Gastroesophageal sphincter (tissue), 4 donors: ENCODE results near the gene NRP1. TPM values are rescaled to one million over a fixed set of nuclear protein-coding genes. Genes with fewer than 3 reads are reported as not detected.

Source experiments
- ATAC-seq: fragments of 150-250 bp; one replicate; pipeline ENCODE4 v1.9.1; 2016; ENCODE audit warnings: mild to moderate bottlenecking, moderate library complexity
- H3K27ac ChIP-seq, 4 donors: fragments of 200-600 bp; sonication (generic) in 3 of 4; 1 replicate in 3 of 4; 2 replicates in 1 of 4; pipeline ENCODE4 v1.5.1; 2016 to 2019
- H3K27me3 ChIP-seq: fragments of 200-600 bp; sonication (generic); one replicate; pipeline ENCODE4 v1.5.1; 2019
- H3K36me3 ChIP-seq, 2 donors: fragments of 200-600 bp; sonication (generic); one replicate each; pipeline ENCODE4 v1.5.1; 2019; ENCODE audit warnings: control low read depth in 1 of 2
- H3K4me1 ChIP-seq, 3 donors: fragments of 200-600 bp; sonication (generic); 1 replicate in 2 of 3; 2 replicates in 1 of 3; pipeline ENCODE4 v1.5.1; 2016 to 2019; ENCODE audit warnings: control low read depth in 2 of 3
- H3K4me3 ChIP-seq, 2 donors: fragments of 200-600 bp; sonication (generic); one replicate each; pipeline ENCODE4 v1.5.1; 2019; ENCODE audit warnings: mild to moderate bottlenecking in 1 of 2, moderate library complexity in 1 of 2
- H3K9me3 ChIP-seq, 3 donors: fragments of 200-600 bp; sonication (generic); one replicate each; pipeline ENCODE4 v1.5.1; 2017 to 2019; ENCODE audit warnings: control low read depth in 2 of 3
- EP300 ChIP-seq: sonication (generic); formaldehyde crosslinking; IDR thresholded peaks from one replicate; pipeline ENCODE4 v1.6.1; 2017; ENCODE audit warnings: antibody characterized with exemption, mild to moderate bottlenecking
- POLR2A ChIP-seq, 2 donors: fragments of 450-650 bp; IDR thresholded peaks; one replicate each; pipeline ENCODE4 v1.6.1; 2017; ENCODE audit warnings: antibody characterized with exemption in 2 of 2, mild to moderate bottlenecking in 2 of 2, moderate library complexity in 1 of 2
- POLR2AphosphoS5 ChIP-seq: sonication (generic); formaldehyde crosslinking; IDR thresholded peaks from one replicate; pipeline ENCODE4 v1.6.1; 2017; ENCODE audit warnings: antibody characterized with exemption
- WGBS, 2 donors: methylation state at CpG; one replicate each; pipeline ENCODE4 v1.1.5; 2018; ENCODE audit warnings: low coverage in 1 of 2; 5-methylcytosine and 5-hydroxymethylcytosine counted together
- total RNA-seq, 4 donors: library from RNA; depleted of rRNA; stranded (reverse); fragments of >200 nt; gene quantifications; one replicate each; pipeline ENCODE4 v1.1.0, GENCODE V29; 2016
- TF ChIP-seq, protein P1 (sequence below), 4 experiments: fragments of 200-600 bp in 2 of 4; fragments of 450-650 bp in 2 of 4; sonication (generic) in 1 of 4; IDR thresholded peaks; one replicate each; pipeline ENCODE4 v1.5.1; 2017 to 2019; ENCODE audit warnings: antibody characterized with exemption in 4 of 4, mild to moderate bottlenecking in 2 of 4, moderate library complexity in 2 of 4

NRP1 gene
- total RNA-seq, 4 donors from 2014 or later, result 43.4 to 95.4 (median 52.7) TPM

GRCh38 chr10:33350041-33350440 is 15.6 kb upstream of the NRP1 start:
- ATAC-seq, result no peak
- WGBS, 2 donors, result 75 to 88% methylated on average over 2 of the region's 2 CpGs

GRCh38 chr10:33349268-33349667 is 14.8 kb upstream of the NRP1 start:
- Histone ChIP-seq H3K36me3 (no peaks in the 10 kb centered on the region), H3K4me3 (no peak overlapping the region), H3K9me3 (no peaks in the 10 kb centered on the region), H3K27me3 (no peaks in the 10 kb centered on the region), H3K27ac (no peak overlapping the region), H3K4me1 (no peaks in the 10 kb centered on the region)
- TF ChIP-seq POLR2A (IDR thresholded peaks at IDR 0.05) (no peak), EP300 (no peak), POLR2AphosphoS5 (no peak)
- TF ChIP-seq, protein P1, sequence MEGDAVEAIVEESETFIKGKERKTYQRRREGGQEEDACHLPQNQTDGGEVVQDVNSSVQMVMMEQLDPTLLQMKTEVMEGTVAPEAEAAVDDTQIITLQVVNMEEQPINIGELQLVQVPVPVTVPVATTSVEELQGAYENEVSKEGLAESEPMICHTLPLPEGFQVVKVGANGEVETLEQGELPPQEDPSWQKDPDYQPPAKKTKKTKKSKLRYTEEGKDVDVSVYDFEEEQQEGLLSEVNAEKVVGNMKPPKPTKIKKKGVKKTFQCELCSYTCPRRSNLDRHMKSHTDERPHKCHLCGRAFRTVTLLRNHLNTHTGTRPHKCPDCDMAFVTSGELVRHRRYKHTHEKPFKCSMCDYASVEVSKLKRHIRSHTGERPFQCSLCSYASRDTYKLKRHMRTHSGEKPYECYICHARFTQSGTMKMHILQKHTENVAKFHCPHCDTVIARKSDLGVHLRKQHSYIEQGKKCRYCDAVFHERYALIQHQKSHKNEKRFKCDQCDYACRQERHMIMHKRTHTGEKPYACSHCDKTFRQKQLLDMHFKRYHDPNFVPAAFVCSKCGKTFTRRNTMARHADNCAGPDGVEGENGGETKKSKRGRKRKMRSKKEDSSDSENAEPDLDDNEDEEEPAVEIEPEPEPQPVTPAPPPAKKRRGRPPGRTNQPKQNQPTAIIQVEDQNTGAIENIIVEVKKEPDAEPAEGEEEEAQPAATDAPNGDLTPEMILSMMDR (IDR thresholded peaks at IDR 0.05), result no peak
- ATAC-seq, result no peak

More at GRCh38 chr10:33350041-33350440, 15.6 kb upstream of the NRP1 start:
- TF ChIP-seq, protein P1 (IDR thresholded peaks at IDR 0.05), result no peak
- TF ChIP-seq POLR2A (IDR thresholded peaks at IDR 0.05) (no peak), EP300 (no peak), POLR2AphosphoS5 (no peak)
- H3K9me3 ChIP-seq, result no peaks in the 10 kb centered on the region
- H3K27ac ChIP-seq, result no peak overlapping the region
- no peaks in the 10 kb centered on the region for H3K36me3 ChIP-seq
- no peaks in the 10 kb centered on the region for H3K4me1 ChIP-seq
- H3K4me3 ChIP-seq, result no peak overlapping the region
- no peaks in the 10 kb centered on the region for H3K27me3 ChIP-seq

DNA sequence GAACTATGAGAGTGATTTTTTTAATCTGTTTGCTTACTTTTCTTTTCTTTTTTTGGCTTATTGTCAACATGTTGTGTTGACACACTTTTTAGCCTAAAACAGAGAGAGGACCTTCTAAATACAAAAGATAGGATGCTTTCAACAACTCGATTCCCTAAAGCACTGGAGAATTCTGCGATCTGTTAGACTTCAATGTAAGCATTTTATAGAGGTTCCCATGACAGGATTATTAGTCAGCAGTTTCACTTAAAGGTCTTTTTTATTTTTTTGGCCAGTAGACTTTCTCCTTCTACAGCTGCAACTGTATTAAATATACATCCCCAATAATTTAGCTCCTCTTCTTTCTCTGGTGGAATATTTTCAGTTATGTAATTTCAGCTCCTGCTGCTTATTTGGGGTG is 12.7 kb upstream of the NRP1 start:
- Histone ChIP-seq H3K27ac (no peak overlapping the region), H3K27me3 (no peaks in the 10 kb centered on the region), H3K9me3 (no peaks in the 10 kb centered on the region), H3K36me3 (no peaks in the 10 kb centered on the region), H3K4me1 (peaks cover 0 to 3% (median 0%) of the 10 kb centered on the region in 3 donors), H3K4me3 (no peak overlapping the region)
- TF ChIP-seq POLR2A (IDR thresholded peaks at IDR 0.05), result no peak
- no peak for TF ChIP-seq POLR2AphosphoS5
- TF ChIP-seq, protein P1 (IDR thresholded peaks at IDR 0.05), result no peak
- no peak for TF ChIP-seq EP300
- 55 to 68% methylated on average over 2 of the region's 2 CpGs for WGBS, 2 donors
- no peak for ATAC-seq

- no peaks in the 10 kb centered on the region for H3K27me3 ChIP-seq
- no peaks in the 10 kb centered on the region for H3K9me3 ChIP-seq
- H3K4me1 ChIP-seq, result peaks cover 0 to 22% (median 6%) of the 10 kb centered on the region in 3 donors
- H3K36me3 ChIP-seq, result no peaks in the 10 kb centered on the region
- H3K27ac ChIP-seq, result no peak overlapping the region
- WGBS, 2 donors, result 84 to 90% methylated on average over 5 of the region's 5 CpGs
- ATAC-seq, result no peak
- no peak overlapping the region for H3K4me3 ChIP-seq
- TF ChIP-seq EP300 (no peak), POLR2A (IDR thresholded peaks at IDR 0.05) (no peak), POLR2AphosphoS5 (no peak)
- TF ChIP-seq, protein P1 (IDR thresholded peaks at IDR 0.05), result no peak
Measured at GRCh38 chr10:33345236-33345635, 10.8 kb upstream of the NRP1 start.

GRCh38 chr10:33344676-33345075 is 10.2 kb upstream of the NRP1 start:
- no peak for TF ChIP-seq POLR2A (IDR thresholded peaks at IDR 0.05)
- TF ChIP-seq, protein P1 (IDR thresholded peaks at IDR 0.05), result no peak
- TF ChIP-seq EP300, result no peak
- no peak for TF ChIP-seq POLR2AphosphoS5
- no peaks in the 10 kb centered on the region for H3K9me3 ChIP-seq
- ATAC-seq, result no peak
- no peaks in the 10 kb centered on the region for H3K36me3 ChIP-seq
- WGBS, 2 donors, result 90 to 100% methylated on average over 1 to 2 of the region's 2 CpGs
- no peak overlapping the region for H3K27ac ChIP-seq
- peaks cover 0 to 22% (median 6%) of the 10 kb centered on the region in 3 donors for H3K4me1 ChIP-seq
- H3K4me3 ChIP-seq, result no peak overlapping the region
- no peaks in the 10 kb centered on the region for H3K27me3 ChIP-seq
